Measurements from ENCODE around the gene SDR42E2.
"Not testable (repeated sequence)": the region's sequence is repeated elsewhere in the genome, so short reads cannot be mapped to it uniquely, and the experiment has no call there.

The SDR42E2 gene

GRCh38 chr16:22206013-22206841 lies 43.9 kb downstream of the SDR42E2 start, which contains the start of gene EEF2K:
TSS of gene EEF2K (plus strand) at chr16:22206278. CDS start at chr16:22225730, 19,452 bp downstream.
- intact Hi-C loops (cut with DNase I) = no loop called here
- DNase-seq = peak; percentile 60 to 91 (median 80)

DNA sequence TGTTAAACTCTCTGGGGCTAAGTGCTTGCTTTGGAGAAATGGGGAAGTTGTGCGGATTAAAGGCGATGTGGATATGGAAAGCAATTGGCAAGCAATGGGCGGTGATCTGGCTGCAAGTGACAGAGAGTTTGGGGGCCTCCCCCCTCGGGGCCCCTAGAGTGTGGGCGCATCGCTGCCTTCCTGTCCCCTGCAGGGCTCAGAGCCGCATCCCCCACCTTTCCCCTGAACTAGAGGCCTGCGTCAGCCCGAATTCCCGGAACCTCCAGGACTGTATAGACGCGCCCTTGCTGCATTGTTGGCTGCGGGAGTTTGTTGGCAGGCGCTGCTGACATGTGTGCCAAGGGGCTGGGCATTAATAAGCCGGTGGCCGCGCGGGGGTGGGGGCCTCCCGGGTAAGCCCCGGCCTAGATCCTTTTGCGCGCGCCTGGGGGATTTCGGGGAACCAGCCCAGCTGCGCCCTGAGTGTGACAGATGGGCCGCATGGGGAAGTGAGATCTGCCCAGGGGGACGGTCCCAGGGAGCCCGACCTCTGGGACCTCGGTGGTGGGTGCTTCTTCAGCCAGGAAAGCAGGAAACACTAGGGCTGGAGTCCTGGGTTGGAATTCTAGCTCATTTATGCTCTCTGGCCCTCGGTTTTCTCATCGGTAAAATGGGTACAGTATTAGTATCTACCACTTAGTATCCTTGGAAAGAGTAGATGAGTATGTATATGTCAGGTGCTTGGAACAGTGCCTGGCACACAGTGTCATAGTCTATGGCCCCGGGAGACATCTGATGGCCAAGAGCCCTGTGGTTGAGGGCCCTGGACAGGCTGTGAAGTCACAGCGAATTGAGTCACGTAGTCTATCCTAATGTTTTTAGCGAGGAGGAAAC lies 44.8 kb downstream of the SDR42E2 start:
- peak; percentile 34 to 86 (median 66) for DNase-seq
- intact Hi-C loops (cut with DNase I) = no loop called here

DNA sequence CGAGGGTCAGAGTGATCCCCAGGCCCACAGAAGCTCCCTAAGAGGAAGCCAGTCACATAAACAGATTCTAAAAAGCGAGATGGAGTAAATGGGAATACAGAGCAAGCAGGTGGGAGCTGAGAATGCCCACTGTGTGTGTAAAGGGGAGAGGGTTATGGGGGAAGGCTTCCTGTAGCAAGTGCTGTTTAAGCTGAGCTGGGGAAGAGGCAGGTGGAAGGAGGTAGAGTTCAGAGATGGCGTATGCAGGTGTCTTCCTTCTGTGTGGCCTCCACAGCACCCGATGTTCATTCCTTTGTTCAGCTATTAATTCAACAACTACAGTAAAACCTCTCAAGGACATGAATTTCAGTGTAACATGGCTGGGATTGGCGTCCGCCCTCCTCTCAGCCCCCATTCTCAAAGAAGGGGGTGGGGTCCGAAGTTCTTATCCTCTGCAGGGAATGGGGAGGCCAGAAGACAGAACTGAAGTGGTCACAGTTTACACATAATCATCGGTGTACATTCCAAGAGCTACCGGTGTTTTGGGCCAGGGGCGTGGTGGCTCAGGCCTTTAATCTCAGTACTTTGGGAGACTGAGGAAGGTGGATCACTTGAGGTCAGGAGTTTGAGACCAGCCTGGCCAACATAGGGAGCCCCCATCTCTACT lies 45.5 kb downstream of the SDR42E2 start:
- no peak for DNase-seq
- intact Hi-C loops (cut with DNase I) = no loop called here

DNA sequence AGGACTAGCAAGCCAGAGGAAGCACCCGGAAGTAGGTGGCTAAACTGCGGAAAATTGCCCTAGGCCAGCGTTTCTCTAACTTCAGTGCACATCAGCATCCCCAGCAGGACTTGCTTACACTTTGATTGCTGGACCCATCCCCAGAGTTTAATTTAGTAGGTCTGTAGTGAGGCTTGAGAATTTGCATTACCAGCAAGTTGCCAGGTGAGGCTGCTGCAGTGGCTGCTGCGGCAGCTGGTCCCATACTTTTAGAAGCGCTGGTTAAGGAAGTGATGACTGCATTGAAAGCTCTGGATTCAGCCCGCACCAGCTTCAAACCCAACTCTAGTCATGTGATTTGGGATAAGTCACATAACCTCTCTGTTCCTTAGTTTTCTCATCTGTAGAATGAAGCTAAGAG lies 48.0 kb downstream of the SDR42E2 start:
- intact Hi-C loops (cut with DNase I) = no loop called here
- DNase-seq = no peak

DNA sequence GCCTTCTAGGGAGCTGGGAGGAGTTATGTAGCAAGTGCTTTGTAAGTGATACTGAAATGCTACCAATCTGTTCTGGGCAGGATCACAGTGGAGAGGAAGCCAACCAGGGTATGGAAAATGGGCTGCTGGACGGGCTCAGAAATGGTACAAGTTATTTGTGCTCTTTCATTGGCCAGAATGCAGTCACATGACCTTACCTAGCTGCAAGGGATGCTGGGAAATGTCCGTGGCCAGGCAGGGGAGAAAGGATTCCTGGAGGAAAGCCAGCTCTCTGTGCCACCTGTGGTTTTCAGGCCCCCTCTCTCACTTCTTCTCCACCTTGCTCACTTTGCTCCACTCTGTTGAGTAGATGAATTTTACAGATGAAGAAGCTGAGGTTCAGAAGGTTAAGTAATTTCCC lies 48.5 kb downstream of the SDR42E2 start:
- no peak for DNase-seq
- intact Hi-C loops (cut with DNase I) = no loop called here

GRCh38 chr16:22213236-22213635 lies 50.9 kb downstream of the SDR42E2 start:
- no peak for DNase-seq
- intact Hi-C loops (cut with DNase I) = no loop called here

- DNase-seq = no peak
- intact Hi-C loops (cut with DNase I) = no loop called here
These were observed 51.5 kb downstream of the SDR42E2 start for GRCh38 chr16:22213801-22214200.

- intact Hi-C loops (cut with DNase I) = no loop called here
- DNase-seq = no peak
These were observed 52.1 kb downstream of the SDR42E2 start for GRCh38 chr16:22214402-22214801.

- DNase-seq = no peak
- intact Hi-C loops (cut with DNase I) = no loop called here
These were observed 52.6 kb downstream of the SDR42E2 start for GRCh38 chr16:22214889-22215288.

- DNase-seq = no peak
- intact Hi-C loops (cut with DNase I) = no loop called here
These were observed 54.0 kb downstream of the SDR42E2 start for GRCh38 chr16:22216191-22216831.

GRCh38 chr16:22216832-22217225 lies 54.5 kb downstream of the SDR42E2 start:
- DNase-seq; intact Hi-C loops (cut with DNase I): not testable (repeated sequence)

- intact Hi-C loops (cut with DNase I) = no loop called here
- DNase-seq = no peak
These were observed 55.8 kb downstream of the SDR42E2 start for GRCh38 chr16:22217890-22218730.

DNA sequence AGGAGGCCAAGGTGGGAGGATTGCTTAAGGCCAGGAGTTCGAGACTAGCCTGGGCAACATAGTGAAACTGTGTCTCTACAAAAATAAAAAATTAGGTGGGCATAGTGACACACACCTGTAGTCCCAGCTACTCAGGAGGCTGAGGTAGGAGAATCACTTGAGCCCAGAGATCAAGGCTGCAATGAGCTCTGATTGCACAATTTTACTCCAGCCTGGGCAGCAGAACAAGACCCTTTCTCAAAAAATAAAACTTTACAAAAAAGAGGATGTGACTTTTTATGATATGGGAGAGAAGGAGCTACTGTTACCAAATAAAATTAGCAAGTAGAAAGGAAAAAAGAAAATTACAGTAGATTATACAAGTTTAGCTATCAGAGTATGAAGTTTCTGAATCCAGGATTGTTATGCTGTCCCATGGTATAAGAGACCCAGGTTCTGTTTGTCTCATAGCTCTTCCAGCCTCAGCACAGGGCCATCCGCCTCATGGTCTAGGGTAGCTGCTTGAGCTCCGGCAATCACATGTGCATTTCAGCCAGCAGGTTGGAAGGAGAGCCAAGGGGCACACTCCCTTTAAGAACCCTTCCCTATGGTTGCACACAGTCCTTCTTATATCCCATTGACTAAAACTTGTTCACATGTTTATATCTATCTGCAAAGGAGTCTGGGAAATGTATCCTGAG lies 57.2 kb downstream of the SDR42E2 start:
- intact Hi-C loops (cut with DNase I) = no loop called here
- DNase-seq = no peak

GRCh38 chr16:22220069-22220440 lies 57.7 kb downstream of the SDR42E2 start:
- DNase-seq = no peak
- intact Hi-C loops (cut with DNase I) = no loop called here

DNA sequence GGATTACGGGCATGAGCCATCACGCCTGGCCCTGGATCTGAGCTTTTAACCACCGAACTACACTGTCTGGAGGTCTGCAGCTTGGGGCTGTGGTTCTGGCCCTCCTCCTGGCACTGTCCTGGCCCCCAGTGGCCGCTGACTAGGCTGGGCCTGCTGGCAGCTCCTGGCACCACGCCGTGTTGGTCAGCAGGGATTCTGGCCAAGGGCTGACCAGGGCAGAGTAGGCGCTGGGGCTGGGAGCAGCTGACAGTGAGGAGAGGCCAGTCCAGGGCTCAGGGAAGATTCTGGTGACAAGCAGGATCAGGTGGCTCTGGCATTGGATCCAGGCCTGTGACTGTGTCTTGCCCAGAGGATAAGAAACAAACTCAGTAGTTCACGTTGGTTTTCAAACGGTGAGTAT lies 58.4 kb downstream of the SDR42E2 start:
- intact Hi-C loops (cut with DNase I) = no loop called here

GRCh38 chr16:22222006-22222405 lies 59.7 kb downstream of the SDR42E2 start:
- no peak for DNase-seq
- intact Hi-C loops (cut with DNase I) = no loop called here

More for the DNA sequence above, 58.4 kb downstream of the SDR42E2 start:
- peak in 41 of 42 donors; percentile 16 to 87 (median 58) for DNase-seq

GRCh38 chr16:22222998-22223397 lies 60.7 kb downstream of the SDR42E2 start:
- intact Hi-C loops (cut with DNase I) = no loop called here
- DNase-seq = no peak

- intact Hi-C loops (cut with DNase I) = no loop called here
- DNase-seq = peak; percentile 41 to 89 (median 68)
These were observed 62.8 kb downstream of the SDR42E2 start for GRCh38 chr16:22225060-22225459.

All from head of caudate nucleus (tissue), 42 donors.